Keratinocyte (primary cell): ENCODE measurements around the gene AGL. TPM values are rescaled to one million over a fixed set of nuclear protein-coding genes. Genes with fewer than 3 reads are reported as not detected.

Experiments
- DNase-seq: peaks from one replicate; pipeline ENCODE4 v3.0.0-alpha.2; 2011; ENCODE audit warnings: low read depth, missing footprints, low spot score
- FAIRE-seq: peaks from 2 replicates; lab custom pipeline; 2011; peaks lifted over from hg19 to GRCh38; lab: Jason Lieb, UNC
- H2AFZ ChIP-seq: 2 replicates; pipeline ENCODE4 v1.6.0; 2012; ENCODE audit warnings: low read length, control low read depth, inconsistent platforms; ENCODE audit not compliant: control insufficient read depth
- H3K27ac ChIP-seq: 2 replicates; pipeline ENCODE4 v1.5.1; 2011; ENCODE audit warnings: low read length; ENCODE audit not compliant: control insufficient read depth, insufficient read depth
- H3K27me3 ChIP-seq: 3 replicates; pipeline ENCODE4 v1.6.0; 2011; ENCODE audit warnings: low read length; ENCODE audit not compliant: control insufficient read depth, insufficient read depth; ENCODE audit errors: extremely low read depth
- H3K36me3 ChIP-seq, 2 experiments: 2 replicates in 1 of 2; 3 replicates in 1 of 2; pipeline ENCODE4 v1.5.1; 2011; ENCODE audit warnings: low read length in 2 of 2, mild to moderate bottlenecking in 1 of 2; ENCODE audit not compliant: control insufficient read depth in 2 of 2, insufficient read depth in 2 of 2; ENCODE audit errors: extremely low read depth in 1 of 2
- H3K4me1 ChIP-seq: 3 replicates; pipeline ENCODE4 v1.5.1; 2011; ENCODE audit warnings: low read length; ENCODE audit not compliant: control insufficient read depth, insufficient read depth; ENCODE audit errors: extremely low read depth
- H3K4me2 ChIP-seq: 3 replicates; pipeline ENCODE4 v1.6.0; 2011; ENCODE audit warnings: low read depth, low read length; ENCODE audit not compliant: control insufficient read depth, insufficient read depth; ENCODE audit errors: extremely low read depth
- H3K4me3 ChIP-seq, 3 experiments: fragments of 200-600 bp in 1 of 3; sonication (generic) in 1 of 3; 2 replicates in 2 of 3; 3 replicates in 1 of 3; pipeline ENCODE4 v1.5.1; 2011 to 2016; ENCODE audit warnings: low read length in 3 of 3, mild to moderate bottlenecking in 3 of 3, control low read depth in 2 of 3, inconsistent platforms in 1 of 3, low read depth in 1 of 3, mixed read lengths in 1 of 3, mixed run types in 1 of 3, moderate library complexity in 1 of 3; ENCODE audit not compliant: control insufficient read depth in 2 of 3, insufficient read depth in 2 of 3; ENCODE audit errors: extremely low read depth in 1 of 3
- H3K79me2 ChIP-seq: 2 replicates; pipeline ENCODE4 v1.6.0; 2012; ENCODE audit warnings: low read length; ENCODE audit not compliant: control insufficient read depth, insufficient read depth
- H3K9ac ChIP-seq: 3 replicates; pipeline ENCODE4 v1.6.0; 2011; ENCODE audit warnings: low read length; ENCODE audit not compliant: control insufficient read depth, insufficient read depth; ENCODE audit errors: extremely low read depth
- H3K9me1 ChIP-seq: 3 replicates; pipeline ENCODE4 v1.6.0; 2011; ENCODE audit warnings: low read length; ENCODE audit not compliant: control insufficient read depth, insufficient read depth; ENCODE audit errors: extremely low read depth
- H3K9me3 ChIP-seq: 2 replicates; pipeline ENCODE4 v1.5.1; 2012; ENCODE audit warnings: low read depth, low read length; ENCODE audit not compliant: control insufficient read depth
- H4K20me1 ChIP-seq: 3 replicates; pipeline ENCODE4 v1.6.0; 2011; ENCODE audit warnings: low read length; ENCODE audit not compliant: control insufficient read depth, insufficient read depth; ENCODE audit errors: extremely low read depth
- EZH2 ChIP-seq: IDR thresholded peaks from one replicate; pipeline ENCODE4 v1.6.1; 2012; ENCODE audit warnings: inconsistent platforms, mild to moderate bottlenecking, low read length, moderate library complexity
- dilution Hi-C: fragments of 300-500 bp; cut with MboI; formaldehyde crosslinking; loops from one replicate; pipeline ENCODE4 v1.7.0; 2020; ENCODE audit warnings: low sequenced_read_pairs; ENCODE audit not compliant: extremely low pct_ligation_motif_present
- polyA plus RNA-seq, 5 experiments: library from polyadenylated mRNA; depleted of rRNA in 3 of 5; stranded (reverse) in 3 of 5; stranded (forward) in 1 of 5; unstranded in 1 of 5; fragments of >200 nt; gene quantifications; 1 replicate in 1 of 5; 2 replicates in 3 of 5; 3 replicates in 1 of 5; pipeline versions ENCODE4 v1.2.1 to v1.2.3, GENCODE V29; 2011 to 2012; ENCODE audit warnings: missing spikeins in 2 of 5, low read depth in 1 of 5, low replicate concordance in 1 of 5
- TF ChIP-seq, protein P1 (sequence below), 3 experiments: IDR thresholded peaks in 1 of 3; conservative IDR thresholded peaks in 1 of 3; optimal IDR thresholded peaks in 1 of 3; 2 replicates in 2 of 3; 3 replicates in 1 of 3; pipeline versions ENCODE3 to v1.5.1; 2011; ENCODE audit warnings: low read length in 3 of 3, mild to moderate bottlenecking in 3 of 3, moderate library complexity in 2 of 3, control low read depth in 1 of 3, inconsistent platforms in 1 of 3; ENCODE audit not compliant: insufficient read depth in 2 of 3; ENCODE audit errors: extremely low read depth in 1 of 3

AGL gene
- polyA plus RNA-seq, 1 donor (not counting 4 experiments of a cell fraction or from before 2014, with no cell fraction given) = 8.2 TPM

DNA sequence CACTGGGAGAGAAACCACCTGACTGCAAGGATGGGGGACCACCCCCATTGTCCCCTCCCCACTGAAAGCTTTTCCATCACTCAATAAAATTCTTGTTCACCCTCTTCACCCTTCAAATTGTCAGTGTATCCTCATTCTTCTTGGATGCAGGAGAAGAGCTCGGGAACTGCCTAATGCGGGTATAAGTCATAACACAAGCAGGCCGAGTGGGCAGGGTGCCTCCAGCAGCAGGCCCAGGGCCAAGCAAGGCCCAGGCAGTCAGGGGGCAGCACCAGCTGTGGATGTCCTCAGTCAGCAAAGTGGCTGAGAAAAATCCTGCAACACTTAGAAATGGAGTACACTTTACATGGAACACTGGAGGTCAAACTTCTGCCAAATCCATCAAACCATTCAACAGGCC, 85.9 kb downstream of the AGL start:
- H3K79me2 ChIP-seq = no peaks in the 10 kb centered on the region
- no peaks in the 10 kb centered on the region for H3K9me3 ChIP-seq
- H3K4me3 ChIP-seq = no peak overlapping the region
- no peaks in the 10 kb centered on the region for H4K20me1 ChIP-seq
- no peak overlapping the region for H3K9ac ChIP-seq
- no peaks in the 10 kb centered on the region for H3K36me3 ChIP-seq
- no peak overlapping the region for H3K4me2 ChIP-seq
- H3K4me1 ChIP-seq = no peaks in the 10 kb centered on the region
- TF ChIP-seq EZH2 = no peak
- TF ChIP-seq, protein P1, sequence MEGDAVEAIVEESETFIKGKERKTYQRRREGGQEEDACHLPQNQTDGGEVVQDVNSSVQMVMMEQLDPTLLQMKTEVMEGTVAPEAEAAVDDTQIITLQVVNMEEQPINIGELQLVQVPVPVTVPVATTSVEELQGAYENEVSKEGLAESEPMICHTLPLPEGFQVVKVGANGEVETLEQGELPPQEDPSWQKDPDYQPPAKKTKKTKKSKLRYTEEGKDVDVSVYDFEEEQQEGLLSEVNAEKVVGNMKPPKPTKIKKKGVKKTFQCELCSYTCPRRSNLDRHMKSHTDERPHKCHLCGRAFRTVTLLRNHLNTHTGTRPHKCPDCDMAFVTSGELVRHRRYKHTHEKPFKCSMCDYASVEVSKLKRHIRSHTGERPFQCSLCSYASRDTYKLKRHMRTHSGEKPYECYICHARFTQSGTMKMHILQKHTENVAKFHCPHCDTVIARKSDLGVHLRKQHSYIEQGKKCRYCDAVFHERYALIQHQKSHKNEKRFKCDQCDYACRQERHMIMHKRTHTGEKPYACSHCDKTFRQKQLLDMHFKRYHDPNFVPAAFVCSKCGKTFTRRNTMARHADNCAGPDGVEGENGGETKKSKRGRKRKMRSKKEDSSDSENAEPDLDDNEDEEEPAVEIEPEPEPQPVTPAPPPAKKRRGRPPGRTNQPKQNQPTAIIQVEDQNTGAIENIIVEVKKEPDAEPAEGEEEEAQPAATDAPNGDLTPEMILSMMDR (optimal IDR thresholded peaks at IDR 0.05 in 1 of 3, IDR thresholded peaks at IDR 0.05 in 1 of 3, conservative IDR thresholded peaks at IDR 0.05 in 1 of 3; ENCODE audit: extremely low read depth in 1 of 3, insufficient read depth in 2 of 3, low read length in 3 of 3) = no peak
- FAIRE-seq = no peak
- dilution Hi-C loops = no loop called here
- H3K27me3 ChIP-seq = no peaks in the 10 kb centered on the region
- no peak overlapping the region for H2AFZ ChIP-seq
- DNase-seq = no peak
- H3K9me1 ChIP-seq = no peaks in the 10 kb centered on the region
- H3K27ac ChIP-seq = no peak overlapping the region

DNA sequence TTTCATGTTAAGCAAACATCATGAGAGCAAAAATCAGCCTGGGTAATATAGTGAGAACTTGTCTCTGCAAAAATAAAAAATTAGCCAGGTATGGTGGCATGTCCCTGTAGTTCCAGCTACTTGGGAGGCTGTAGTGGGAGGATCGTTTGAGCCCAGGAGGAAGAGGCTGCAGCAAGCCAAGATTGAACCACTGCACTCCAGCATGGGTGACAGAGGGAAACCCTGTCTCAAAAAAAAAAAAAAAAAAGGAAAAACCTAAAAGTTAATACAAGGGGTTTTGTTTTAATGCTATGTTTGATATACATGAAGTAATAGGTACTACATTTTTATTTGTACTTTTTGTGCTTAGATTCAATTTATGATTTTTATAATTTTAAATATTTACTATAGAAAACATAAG, 92.6 kb downstream of the AGL start:
- no peaks in the 10 kb centered on the region for H3K9me3 ChIP-seq
- no peak overlapping the region for H3K9ac ChIP-seq
- H4K20me1 ChIP-seq = no peaks in the 10 kb centered on the region
- H3K79me2 ChIP-seq = no peaks in the 10 kb centered on the region
- H2AFZ ChIP-seq = no peak overlapping the region
- H3K4me1 ChIP-seq = peaks cover 8% of the 10 kb centered on the region
- no peak overlapping the region for H3K27ac ChIP-seq
- no peak for FAIRE-seq
- dilution Hi-C loops = no loop called here
- H3K27me3 ChIP-seq = no peaks in the 10 kb centered on the region
- TF ChIP-seq, protein P1 (optimal IDR thresholded peaks at IDR 0.05 in 1 of 3, IDR thresholded peaks at IDR 0.05 in 1 of 3, conservative IDR thresholded peaks at IDR 0.05 in 1 of 3; ENCODE audit: extremely low read depth in 1 of 3, insufficient read depth in 2 of 3, low read length in 3 of 3) = no peak
- no peak for TF ChIP-seq EZH2
- H3K4me3 ChIP-seq = no peak overlapping the region
- H3K9me1 ChIP-seq = no peaks in the 10 kb centered on the region
- no peak for DNase-seq
- H3K36me3 ChIP-seq = no peaks in the 10 kb centered on the region
- H3K4me2 ChIP-seq = no peak overlapping the region
